HL-60 (cell line): ENCODE measurements around the gene KRTAP1-5.
"Not testable (repeated sequence)": the region's sequence is repeated elsewhere in the genome, so short reads cannot be mapped to it uniquely, and the experiment has no call there.

Experiments used
- DNase-seq, 2 experiments: peaks; one replicate each; pipeline ENCODE4 v3.0.0-alpha.2; 2010 to 2020; ENCODE audit warnings: low read depth in 1 of 2, low spot score in 1 of 2
- H3K27ac ChIP-seq: fragments of 250-450 bp; sonication (Bioruptor Pico); replicated peaks from 2 replicates; pipeline ENCODE4 v1.5.1; 2020; ENCODE audit warnings: mild to moderate bottlenecking, moderate library complexity
- H3K27me3 ChIP-seq: fragments of 250-450 bp; sonication (Bioruptor Pico); 2 replicates; pipeline ENCODE4 v1.5.1; 2021; ENCODE audit warnings: mild to moderate bottlenecking, moderate library complexity; ENCODE audit not compliant: insufficient read depth, poor library complexity, severe bottlenecking
- H3K4me3 ChIP-seq: replicated peaks from 2 replicates; pipeline ENCODE4 v1.5.1; 2011; ENCODE audit warnings: mild to moderate bottlenecking, control low read depth, low read length; ENCODE audit not compliant: insufficient read depth
- GABPA ChIP-seq: IDR thresholded peaks from 2 replicates; pipeline ENCODE4 v1.6.1; 2012; ENCODE audit warnings: low read depth
- POLR2AphosphoS5 ChIP-seq: IDR thresholded peaks from 2 replicates; pipeline ENCODE4 v1.6.1; 2012; ENCODE audit warnings: low read depth
- SPI1 ChIP-seq: IDR thresholded peaks from 2 replicates; pipeline ENCODE4 v1.6.1; 2012; ENCODE audit warnings: low read depth, mild to moderate bottlenecking, borderline replicate concordance
- TF ChIP-seq, protein P1 (sequence below): IDR thresholded peaks from 2 replicates; pipeline ENCODE4 v1.6.1; 2012; ENCODE audit warnings: low read depth; ENCODE audit not compliant: insufficient replicate concordance
- TF ChIP-seq, protein P2 (sequence below): IDR thresholded peaks from one replicate; pipeline ENCODE4 v1.5.1; 2011; ENCODE audit warnings: low read length, control low read depth, inconsistent platforms; ENCODE audit not compliant: insufficient read depth

Gene KRTAP1-5

DNA sequence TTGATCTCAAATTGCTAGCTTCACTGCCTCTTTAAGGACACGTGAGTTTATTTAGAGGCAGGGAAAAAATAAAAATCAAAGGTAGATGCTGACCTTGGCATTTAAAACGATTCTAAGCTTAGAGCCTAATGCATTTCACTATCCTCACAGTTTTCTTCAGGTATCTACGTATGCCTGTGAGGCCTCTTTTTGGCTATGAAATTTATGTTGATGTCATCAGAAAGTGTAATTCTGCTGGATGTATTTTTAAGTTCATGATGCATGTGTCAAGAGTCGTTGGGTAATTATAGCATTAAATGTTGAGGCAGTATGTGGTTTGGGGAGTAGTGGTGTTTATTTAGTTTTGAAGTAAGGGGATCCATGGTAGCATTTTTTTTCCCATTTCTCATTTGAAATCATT lies 23.1 kb downstream of the KRTAP1-5 start:
- TF ChIP-seq, protein P1, sequence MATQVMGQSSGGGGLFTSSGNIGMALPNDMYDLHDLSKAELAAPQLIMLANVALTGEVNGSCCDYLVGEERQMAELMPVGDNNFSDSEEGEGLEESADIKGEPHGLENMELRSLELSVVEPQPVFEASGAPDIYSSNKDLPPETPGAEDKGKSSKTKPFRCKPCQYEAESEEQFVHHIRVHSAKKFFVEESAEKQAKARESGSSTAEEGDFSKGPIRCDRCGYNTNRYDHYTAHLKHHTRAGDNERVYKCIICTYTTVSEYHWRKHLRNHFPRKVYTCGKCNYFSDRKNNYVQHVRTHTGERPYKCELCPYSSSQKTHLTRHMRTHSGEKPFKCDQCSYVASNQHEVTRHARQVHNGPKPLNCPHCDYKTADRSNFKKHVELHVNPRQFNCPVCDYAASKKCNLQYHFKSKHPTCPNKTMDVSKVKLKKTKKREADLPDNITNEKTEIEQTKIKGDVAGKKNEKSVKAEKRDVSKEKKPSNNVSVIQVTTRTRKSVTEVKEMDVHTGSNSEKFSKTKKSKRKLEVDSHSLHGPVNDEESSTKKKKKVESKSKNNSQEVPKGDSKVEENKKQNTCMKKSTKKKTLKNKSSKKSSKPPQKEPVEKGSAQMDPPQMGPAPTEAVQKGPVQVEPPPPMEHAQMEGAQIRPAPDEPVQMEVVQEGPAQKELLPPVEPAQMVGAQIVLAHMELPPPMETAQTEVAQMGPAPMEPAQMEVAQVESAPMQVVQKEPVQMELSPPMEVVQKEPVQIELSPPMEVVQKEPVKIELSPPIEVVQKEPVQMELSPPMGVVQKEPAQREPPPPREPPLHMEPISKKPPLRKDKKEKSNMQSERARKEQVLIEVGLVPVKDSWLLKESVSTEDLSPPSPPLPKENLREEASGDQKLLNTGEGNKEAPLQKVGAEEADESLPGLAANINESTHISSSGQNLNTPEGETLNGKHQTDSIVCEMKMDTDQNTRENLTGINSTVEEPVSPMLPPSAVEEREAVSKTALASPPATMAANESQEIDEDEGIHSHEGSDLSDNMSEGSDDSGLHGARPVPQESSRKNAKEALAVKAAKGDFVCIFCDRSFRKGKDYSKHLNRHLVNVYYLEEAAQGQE = no peak
- TF ChIP-seq, protein P2, sequence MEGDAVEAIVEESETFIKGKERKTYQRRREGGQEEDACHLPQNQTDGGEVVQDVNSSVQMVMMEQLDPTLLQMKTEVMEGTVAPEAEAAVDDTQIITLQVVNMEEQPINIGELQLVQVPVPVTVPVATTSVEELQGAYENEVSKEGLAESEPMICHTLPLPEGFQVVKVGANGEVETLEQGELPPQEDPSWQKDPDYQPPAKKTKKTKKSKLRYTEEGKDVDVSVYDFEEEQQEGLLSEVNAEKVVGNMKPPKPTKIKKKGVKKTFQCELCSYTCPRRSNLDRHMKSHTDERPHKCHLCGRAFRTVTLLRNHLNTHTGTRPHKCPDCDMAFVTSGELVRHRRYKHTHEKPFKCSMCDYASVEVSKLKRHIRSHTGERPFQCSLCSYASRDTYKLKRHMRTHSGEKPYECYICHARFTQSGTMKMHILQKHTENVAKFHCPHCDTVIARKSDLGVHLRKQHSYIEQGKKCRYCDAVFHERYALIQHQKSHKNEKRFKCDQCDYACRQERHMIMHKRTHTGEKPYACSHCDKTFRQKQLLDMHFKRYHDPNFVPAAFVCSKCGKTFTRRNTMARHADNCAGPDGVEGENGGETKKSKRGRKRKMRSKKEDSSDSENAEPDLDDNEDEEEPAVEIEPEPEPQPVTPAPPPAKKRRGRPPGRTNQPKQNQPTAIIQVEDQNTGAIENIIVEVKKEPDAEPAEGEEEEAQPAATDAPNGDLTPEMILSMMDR = no peak
- TF ChIP-seq GABPA (no peak), SPI1 (no peak), POLR2AphosphoS5 (no peak)
- peaks cover 4% of the 10 kb centered on the region for H3K27me3 ChIP-seq
- H3K4me3 ChIP-seq = no peak overlapping the region
- no peak for DNase-seq
- H3K27ac ChIP-seq = no peak overlapping the region

DNA sequence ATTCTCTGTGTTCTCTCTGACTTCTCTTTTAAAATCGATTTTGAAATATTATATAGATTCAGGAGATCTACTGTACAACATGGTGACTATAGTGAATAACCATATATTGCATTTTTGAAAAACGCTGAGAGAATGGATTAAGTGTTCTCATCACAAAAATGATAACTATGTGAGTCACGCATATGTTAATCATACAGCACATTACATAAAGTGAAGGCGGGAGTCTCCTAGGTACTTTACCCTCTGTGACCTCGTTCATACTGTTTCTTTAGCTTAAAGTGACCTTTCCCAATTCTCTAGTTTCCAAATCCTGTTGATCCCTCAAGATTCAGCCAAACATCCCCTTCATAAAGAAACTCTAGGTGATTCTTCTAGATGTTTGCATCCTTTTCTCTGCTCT lies 24.2 kb downstream of the KRTAP1-5 start:
- TF ChIP-seq, protein P2 = no peak
- TF ChIP-seq, protein P1 = no peak
- no peak for TF ChIP-seq POLR2AphosphoS5
- TF ChIP-seq GABPA = no peak
- no peak for TF ChIP-seq SPI1
- Histone ChIP-seq H3K27ac (no peak overlapping the region), H3K27me3 (peaks cover 4% of the 10 kb centered on the region), H3K4me3 (no peak overlapping the region)
- DNase-seq = no peak

DNA sequence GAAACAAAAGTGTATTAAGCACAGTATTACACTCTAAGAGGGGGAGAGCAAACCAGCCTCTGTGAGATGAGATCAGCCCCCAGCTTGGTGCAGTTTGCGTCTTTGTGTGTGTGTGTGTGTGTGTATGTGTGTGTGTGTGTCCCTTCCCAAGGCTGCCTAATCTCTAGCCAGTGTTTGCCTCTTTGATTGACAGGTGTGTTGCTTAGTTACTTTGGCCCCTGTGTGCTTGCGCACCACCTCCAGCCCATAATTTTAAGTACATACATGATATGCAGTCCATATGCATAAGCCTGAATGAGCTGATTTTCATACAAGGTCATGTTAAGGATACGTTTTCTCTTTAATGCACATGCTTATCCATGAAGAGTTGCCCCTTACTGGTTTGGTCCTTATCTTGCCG lies 25.2 kb downstream of the KRTAP1-5 start:
- DNase-seq = no peak
- Histone ChIP-seq H3K27me3 (peaks cover 4% of the 10 kb centered on the region), H3K27ac (no peak overlapping the region), H3K4me3 (no peak overlapping the region)
- TF ChIP-seq SPI1 (no peak), POLR2AphosphoS5 (no peak), GABPA (no peak)
- TF ChIP-seq, protein P2 = no peak
- TF ChIP-seq, protein P1 = no peak

DNA sequence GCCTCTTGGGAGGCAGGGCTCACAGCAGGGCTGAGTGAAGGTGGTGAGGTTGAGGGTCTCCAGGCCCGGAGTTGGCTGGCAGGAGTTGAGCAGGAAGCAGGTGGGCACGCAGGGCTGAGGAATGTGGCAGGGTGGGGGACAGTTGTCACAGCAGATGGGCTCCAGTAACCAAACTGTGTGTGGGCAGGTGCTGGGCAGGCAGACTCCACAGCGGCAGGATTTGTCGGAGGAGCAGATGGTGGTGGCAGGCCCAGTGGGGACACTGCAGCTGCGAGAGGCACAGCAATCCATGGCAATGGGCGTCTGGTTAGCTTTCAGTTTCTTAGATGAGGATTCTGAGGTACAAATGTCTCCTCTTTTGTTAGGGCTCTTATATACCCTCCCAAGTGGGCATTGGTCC lies 27.4 kb downstream of the KRTAP1-5 start, which contains the start of gene KRTAP3-2:
TSS of gene KRTAP3-2 (minus strand) at position 344 of the 400 bp plus-strand sequence. CDS start at position 291, 53 bp downstream.
- not testable (repeated sequence) for H3K27me3 ChIP-seq, H3K27ac ChIP-seq, H3K4me3 ChIP-seq, DNase-seq
